ENCODE results near the gene CLPTM1L. TPM values are rescaled to one million over a fixed set of nuclear protein-coding genes. Genes with fewer than 3 reads are reported as not detected.
"Not testable (repeated sequence)": the region's sequence is repeated elsewhere in the genome, so short reads cannot be mapped to it uniquely, and the experiment has no call there.

The CLPTM1L gene
- total and polyA plus RNA-seq, 2 donors (not counting 1 experiment from before 2014, with no cell fraction given), result 78.4 to 99.9 TPM

- H3K79me2 ChIP-seq (ENCODE audit: control insufficient read depth, insufficient read depth, low read length), result peaks cover 66% of the 10 kb centered on the region
- Mint-ChIP-seq H3K4me1 (peaks cover 29% of the 10 kb centered on the region), H3K4me3 (no peak overlapping the region), H3K9me3 (ENCODE audit: insufficient read depth) (no peaks in the 10 kb centered on the region), H3K27ac (no peak overlapping the region), H3K27me3 (no peaks in the 10 kb centered on the region)
- no peak overlapping the region for H3K27ac ChIP-seq (ENCODE audit: low read length in 2 of 2)
- peaks cover 19 to 36% of the 10 kb centered on the region in 2 donors for H3K4me1 ChIP-seq (ENCODE audit: control insufficient read depth in 2 of 2, insufficient read depth in 2 of 2, low read length in 2 of 2)
- ChIA-PET CTCF (interaction anchor here (1.2 to 1.8 kb wide), 3 partner anchors 26 to 301 kb away, joined by 3 to 5 read pairs (median 3); no protein-coding TSS in a partner anchor), POLR2A (interaction anchor here (0.6 to 1.6 kb wide), 2 partner anchors 44 to 650 kb away, joined by 4 to 5 read pairs; no protein-coding TSS in a partner anchor)
- 83% methylated on average over 10 of the region's 12 CpGs for WGBS (ENCODE audit: insufficient coverage)
- no peak for DNase-seq
- no peak overlapping the region for H3K4me3 ChIP-seq (ENCODE audit: control extremely low read depth in 1 of 5, extremely low read depth in 1 of 5, insufficient read depth in 1 of 5, low read depth in 2 of 5, low read length in 4 of 5)
- ATAC-seq (ENCODE audit: low read depth), result no peak
- H3K9me3 ChIP-seq (ENCODE audit: control extremely low read depth in 1 of 3, control insufficient read depth in 2 of 3, insufficient read depth in 1 of 3, low read length in 2 of 3), result no peaks in the 10 kb centered on the region
- no peak overlapping the region for H3K9ac ChIP-seq (ENCODE audit: low read length)
- H3K27me3 ChIP-seq (replicated peaks in 1 of 4; ENCODE audit: control extremely low read depth in 1 of 4, control insufficient read depth in 3 of 4, insufficient read depth in 4 of 4, low read length in 3 of 4), result no peaks in the 10 kb centered on the region
- peaks cover 0 to 48% of the 10 kb centered on the region in 2 experiments for H3K36me3 ChIP-seq (replicated peaks in 1 of 2; ENCODE audit: control extremely low read depth in 1 of 2, control insufficient read depth in 1 of 2, extremely low read depth in 1 of 2, insufficient read depth in 2 of 2, low read length in 1 of 2)
- peak overlapping the region; percentile 4 for H3K4me2 ChIP-seq (replicated peaks; ENCODE audit: low read depth, low read length, poor library complexity, severe bottlenecking)
- no peak overlapping the region for H2AFZ ChIP-seq (ENCODE audit: insufficient read depth, low read depth, low read length, poor library complexity, severe bottlenecking)
- peaks cover 21% of the 10 kb centered on the region for H4K20me1 ChIP-seq (ENCODE audit: control insufficient read depth, insufficient read depth, low read length, poor library complexity, severe bottlenecking)
- intact Hi-C loops (cut with micrococcal nuclease), result loop anchor here (10.0 kb wide), 1 partner anchor 143 kb away; no protein-coding TSS in a partner anchor
- TF ChIP-seq CTCF (IDR thresholded peaks at IDR 0.05) (no peak), EZH2 (IDR thresholded peaks at IDR 0.05; ENCODE audit: borderline replicate concordance, insufficient read depth, low read depth, low read length, poor library complexity, severe bottlenecking) (no peak)
These were observed 2.6 kb downstream of the CLPTM1L start for GRCh38 chr5:1342268-1342667.

- Histone ChIP-seq H3K4me1 (ENCODE audit: control insufficient read depth in 2 of 2, insufficient read depth in 2 of 2, low read length in 2 of 2) (peaks cover 19 to 36% of the 10 kb centered on the region in 2 donors), H3K27ac (ENCODE audit: low read length in 2 of 2) (no peak overlapping the region), H3K36me3 (replicated peaks in 1 of 2; ENCODE audit: control extremely low read depth in 1 of 2, control insufficient read depth in 1 of 2, extremely low read depth in 1 of 2, insufficient read depth in 2 of 2, low read length in 1 of 2) (peaks cover 0 to 52% of the 10 kb centered on the region in 2 experiments), H3K4me2 (replicated peaks; ENCODE audit: low read depth, low read length, poor library complexity, severe bottlenecking) (no peak overlapping the region), H3K27me3 (replicated peaks in 1 of 4; ENCODE audit: control extremely low read depth in 1 of 4, control insufficient read depth in 3 of 4, insufficient read depth in 4 of 4, low read length in 3 of 4) (no peaks in the 10 kb centered on the region), H4K20me1 (ENCODE audit: control insufficient read depth, insufficient read depth, low read length, poor library complexity, severe bottlenecking) (peaks cover 23% of the 10 kb centered on the region), H3K9ac (ENCODE audit: low read length) (no peak overlapping the region), H3K9me3 (ENCODE audit: control extremely low read depth in 1 of 3, control insufficient read depth in 2 of 3, insufficient read depth in 1 of 3, low read length in 2 of 3) (no peaks in the 10 kb centered on the region), H3K4me3 (ENCODE audit: control extremely low read depth in 1 of 5, extremely low read depth in 1 of 5, insufficient read depth in 1 of 5, low read depth in 2 of 5, low read length in 4 of 5) (no peak overlapping the region), H2AFZ (ENCODE audit: insufficient read depth, low read depth, low read length, poor library complexity, severe bottlenecking) (no peak overlapping the region), H3K79me2 (ENCODE audit: control insufficient read depth, insufficient read depth, low read length) (peaks cover 68% of the 10 kb centered on the region)
- Mint-ChIP-seq H3K9me3 (ENCODE audit: insufficient read depth) (no peaks in the 10 kb centered on the region), H3K4me1 (peaks cover 28% of the 10 kb centered on the region), H3K4me3 (peak overlapping the region; percentile 48), H3K27me3 (no peaks in the 10 kb centered on the region), H3K27ac (peak overlapping the region; percentile 26)
- TF ChIP-seq CTCF (IDR thresholded peaks at IDR 0.05) (no peak), EZH2 (IDR thresholded peaks at IDR 0.05; ENCODE audit: borderline replicate concordance, insufficient read depth, low read depth, low read length, poor library complexity, severe bottlenecking) (no peak)
- ChIA-PET POLR2A (interaction anchor here (0.6 to 1.6 kb wide), 2 partner anchors 44 to 650 kb away, joined by 4 to 5 read pairs; no protein-coding TSS in a partner anchor), CTCF (interaction anchor here (1.2 to 1.8 kb wide), 2 partner anchors 26 to 172 kb away, joined by 3 to 5 read pairs; no protein-coding TSS in a partner anchor)
- ATAC-seq (ENCODE audit: low read depth), result no peak
- DNase-seq, result peak; percentile 41
- intact Hi-C loops (cut with micrococcal nuclease), result loop anchor here (10.0 kb wide), 1 partner anchor 143 kb away; no protein-coding TSS in a partner anchor
- 71% methylated on average over 10 of the region's 15 CpGs for WGBS (ENCODE audit: insufficient coverage)
These were observed 3.0 kb downstream of the CLPTM1L start for GRCh38 chr5:1341863-1342262.

GRCh38 chr5:1339818-1340210 lies 5.1 kb downstream of the CLPTM1L start:
- peaks cover 28% of the 10 kb centered on the region for H3K4me1 Mint-ChIP-seq
- H3K27me3 Mint-ChIP-seq; H3K9ac ChIP-seq (ENCODE audit: low read length); H3K27ac Mint-ChIP-seq; H3K4me2 ChIP-seq (replicated peaks; ENCODE audit: low read depth, low read length, poor library complexity, severe bottlenecking); H3K9me3 Mint-ChIP-seq (ENCODE audit: insufficient read depth); H3K9me3 ChIP-seq (ENCODE audit: control extremely low read depth in 1 of 3, control insufficient read depth in 2 of 3, insufficient read depth in 1 of 3, low read length in 2 of 3); ATAC-seq (ENCODE audit: low read depth); DNase-seq; POLR2A ChIA-PET; H2AFZ ChIP-seq (ENCODE audit: insufficient read depth, low read depth, low read length, poor library complexity, severe bottlenecking); H3K4me3 ChIP-seq (ENCODE audit: control extremely low read depth in 1 of 5, extremely low read depth in 1 of 5, insufficient read depth in 1 of 5, low read depth in 2 of 5, low read length in 4 of 5); H3K27ac ChIP-seq (ENCODE audit: low read length in 2 of 2); H3K27me3 ChIP-seq (replicated peaks in 1 of 4; ENCODE audit: control extremely low read depth in 1 of 4, control insufficient read depth in 3 of 4, insufficient read depth in 4 of 4, low read length in 3 of 4); H3K4me3 Mint-ChIP-seq; CTCF ChIA-PET: not testable (repeated sequence)
- intact Hi-C loops (cut with micrococcal nuclease), result loop anchor here (10.0 kb wide), 1 partner anchor 145 kb away; no protein-coding TSS in a partner anchor
- Histone ChIP-seq H3K79me2 (ENCODE audit: control insufficient read depth, insufficient read depth, low read length) (peaks cover 73% of the 10 kb centered on the region), H3K4me1 (ENCODE audit: control insufficient read depth in 2 of 2, insufficient read depth in 2 of 2, low read length in 2 of 2) (peaks cover 13 to 38% of the 10 kb centered on the region in 2 donors), H4K20me1 (ENCODE audit: control insufficient read depth, insufficient read depth, low read length, poor library complexity, severe bottlenecking) (peaks cover 41% of the 10 kb centered on the region), H3K36me3 (replicated peaks in 1 of 2; ENCODE audit: control extremely low read depth in 1 of 2, control insufficient read depth in 1 of 2, extremely low read depth in 1 of 2, insufficient read depth in 2 of 2, low read length in 1 of 2) (peaks cover 0 to 72% of the 10 kb centered on the region in 2 experiments)
- 91% methylated on average over 11 of the region's 17 CpGs for WGBS (ENCODE audit: insufficient coverage)
